B cell (primary cell): ENCODE results near the gene SCN4B. TPM values are rescaled to one million over a fixed set of nuclear protein-coding genes. Genes with fewer than 3 reads are reported as not detected.

ENCODE experiments used
- ATAC-seq: fragments of 200-7000 bp; cut with Tn5 transposase; one replicate; pipeline ENCODE4 v1.10.0; 2021; ENCODE audit warnings: low read depth, mild to moderate bottlenecking, moderate number of reproducible peaks, moderate library complexity
- CTCF ChIA-PET: fragments of 350-600 bp; sonication (Branson Sonifier 250); formaldehyde crosslinking; loops from one replicate; lab custom pipeline; 2021; ENCODE audit warnings: antibody characterized with exemption, inconsistent platforms; lab: Charles Lee
- POLR2A ChIA-PET: fragments of 350-600 bp; sonication (Branson Sonifier 250); formaldehyde crosslinking; loops from one replicate; lab custom pipeline; 2021; ENCODE audit warnings: antibody characterized with exemption; lab: Charles Lee
- DNase-seq: peaks from one replicate; pipeline ENCODE4 v3.0.0; 2013
- H2AFZ ChIP-seq: 2 replicates; pipeline ENCODE4 v1.6.1; 2012; ENCODE audit warnings: mild to moderate bottlenecking, low read depth, low read length; ENCODE audit not compliant: insufficient read depth, poor library complexity, severe bottlenecking
- H3K27ac ChIP-seq, 2 donors: 1 replicate in 1 of 2; 2 replicates in 1 of 2; pipeline ENCODE4 v1.5.1; 2012 to 2013; ENCODE audit warnings: low read length in 2 of 2, mild to moderate bottlenecking in 2 of 2, moderate library complexity in 1 of 2
- H3K27me3 ChIP-seq, 4 experiments: fragments of 200-600 bp in 1 of 4; sonication (generic) in 1 of 4; replicated peaks in 1 of 4; 1 replicate in 2 of 4; 2 replicates in 2 of 4; pipeline versions ENCODE4 v1.6.1 to v1.7.0; 2013 to 2016; ENCODE audit warnings: low read length in 3 of 4, mild to moderate bottlenecking in 2 of 4, mixed read lengths in 1 of 4, moderate library complexity in 1 of 4; ENCODE audit not compliant: insufficient read depth in 4 of 4, control insufficient read depth in 3 of 4; ENCODE audit errors: control extremely low read depth in 1 of 4
- H3K36me3 ChIP-seq, 2 experiments: replicated peaks in 1 of 2; 1 replicate in 1 of 2; 2 replicates in 1 of 2; pipeline versions ENCODE4 v1.6.1 to v1.7.1; 2013; ENCODE audit warnings: low read length in 1 of 2; ENCODE audit not compliant: insufficient read depth in 2 of 2, control insufficient read depth in 1 of 2; ENCODE audit errors: control extremely low read depth in 1 of 2, extremely low read depth in 1 of 2
- H3K4me1 ChIP-seq, 2 donors: fragments of 200-600 bp in 1 of 2; sonication (generic) in 1 of 2; 1 replicate in 1 of 2; 2 replicates in 1 of 2; pipeline versions ENCODE4 v1.5.1 to v1.6.1; 2013 to 2017; ENCODE audit warnings: low read length in 2 of 2; ENCODE audit not compliant: control insufficient read depth in 2 of 2, insufficient read depth in 2 of 2
- H3K4me2 ChIP-seq: replicated peaks from 2 replicates; pipeline ENCODE3; 2012; ENCODE audit warnings: mild to moderate bottlenecking, low read depth, low read length; ENCODE audit not compliant: poor library complexity, severe bottlenecking
- H3K4me3 ChIP-seq, 5 experiments: fragments of 200-600 bp in 1 of 5; sonication (generic) in 1 of 5; 1 replicate in 3 of 5; 2 replicates in 2 of 5; pipeline versions ENCODE4 v1.5.1 to v1.7.0; 2011 to 2016; ENCODE audit warnings: low read length in 4 of 5, mild to moderate bottlenecking in 4 of 5, low read depth in 2 of 5, control low read depth in 1 of 5, moderate library complexity in 1 of 5; ENCODE audit not compliant: insufficient read depth in 1 of 5; ENCODE audit errors: control extremely low read depth in 1 of 5, extremely low read depth in 1 of 5
- H3K79me2 ChIP-seq: fragments of 200-600 bp; sonication (generic); one replicate; pipeline ENCODE4 v1.6.0; 2016; ENCODE audit warnings: low read length; ENCODE audit not compliant: control insufficient read depth, insufficient read depth
- H3K9ac ChIP-seq: fragments of 200-600 bp; sonication (generic); 2 replicates; pipeline ENCODE4 v1.6.1; 2017; ENCODE audit warnings: mild to moderate bottlenecking, low read length, moderate library complexity
- H3K9me3 ChIP-seq, 3 donors: one replicate each; pipeline versions ENCODE4 v1.6.1 to v1.7.1; 2013; ENCODE audit warnings: low read length in 2 of 3; ENCODE audit not compliant: control insufficient read depth in 2 of 3, insufficient read depth in 1 of 3; ENCODE audit errors: control extremely low read depth in 1 of 3
- H4K20me1 ChIP-seq: 2 replicates; pipeline ENCODE4 v1.6.0; 2012; ENCODE audit warnings: mild to moderate bottlenecking, low read length; ENCODE audit not compliant: insufficient read depth, control insufficient read depth, poor library complexity, severe bottlenecking
- H3K27ac Mint-ChIP-seq: one replicate; pipeline ENCODE4 v1.8.0; 2021; ENCODE audit warnings: mixed read lengths
- H3K27me3 Mint-ChIP-seq: one replicate; pipeline ENCODE4 v1.8.0; 2021; ENCODE audit warnings: mixed read lengths
- H3K4me1 Mint-ChIP-seq: one replicate; pipeline ENCODE4 v1.8.0; 2021; ENCODE audit warnings: mixed read lengths
- H3K4me3 Mint-ChIP-seq: one replicate; pipeline ENCODE4 v1.8.0; 2021; ENCODE audit warnings: mixed read lengths
- H3K9me3 Mint-ChIP-seq: one replicate; pipeline ENCODE4 v1.8.0; 2022; ENCODE audit warnings: mixed read lengths; ENCODE audit not compliant: insufficient read depth
- CTCF ChIP-seq: fragments of 200-600 bp; IDR thresholded peaks from one replicate; pipeline ENCODE4 v1.8.0; 2022; ENCODE audit warnings: antibody characterized with exemption, mild to moderate bottlenecking
- EZH2 ChIP-seq: IDR thresholded peaks from 2 replicates; pipeline ENCODE4 v1.6.1; 2012; ENCODE audit warnings: borderline replicate concordance, low read depth, mild to moderate bottlenecking, moderate library complexity, low read length; ENCODE audit not compliant: insufficient read depth, poor library complexity, severe bottlenecking
- WGBS: methylation state at CpG from one replicate; pipeline ENCODE4 v1.1.5; 2013; ENCODE audit warnings: missing lambda C conversion rate; ENCODE audit not compliant: insufficient coverage; 5-methylcytosine and 5-hydroxymethylcytosine counted together
- intact Hi-C: fragments of 100-400 bp; cut with micrococcal nuclease; formaldehyde crosslinking; loops from one replicate; pipeline ENCODE4 v1.10.0; 2022
- polyA plus RNA-seq: library from polyadenylated mRNA; depleted of rRNA; stranded (reverse); fragments of >200 nt; gene quantifications from 2 replicates; pipeline ENCODE4 v1.2.3, GENCODE V29; 2012
- total RNA-seq, 2 donors: library from RNA; stranded (reverse); fragments of 120-200 nt in 1 of 2; gene quantifications; 1 replicate in 1 of 2; 2 replicates in 1 of 2; pipeline versions ENCODE4 v1.2.3 to v1.2.4, GENCODE V29; 2013 to 2022

The SCN4B gene
- total and polyA plus RNA-seq, 2 donors (not counting 1 experiment from before 2014, with no cell fraction given) = not detected

- H3K9me3 Mint-ChIP-seq = no peaks in the 10 kb centered on the region
- H4K20me1 ChIP-seq = no peaks in the 10 kb centered on the region
- ChIA-PET POLR2A (no interaction called here), CTCF (interaction anchor here (8.7 kb wide), 1 partner anchor 29 kb away, joined by 96 read pairs; no protein-coding TSS in a partner anchor)
- H3K27ac ChIP-seq = no peak overlapping the region
- H3K9me3 ChIP-seq = no peaks in the 10 kb centered on the region
- peaks cover 0 to 53% (median 20%) of the 10 kb centered on the region in 4 experiments for H3K27me3 ChIP-seq
- H3K9ac ChIP-seq = no peak overlapping the region
- H3K27ac Mint-ChIP-seq = no peak overlapping the region
- peaks cover 7% of the 10 kb centered on the region for H3K4me1 Mint-ChIP-seq
- H3K27me3 Mint-ChIP-seq = peaks cover 73% of the 10 kb centered on the region
- WGBS = 83% methylated on average over 2 of the region's 2 CpGs
- no peak overlapping the region for H2AFZ ChIP-seq
- H3K4me3 Mint-ChIP-seq = no peak overlapping the region
- H3K4me3 ChIP-seq = no peak overlapping the region
- no peaks in the 10 kb centered on the region for H3K79me2 ChIP-seq
- TF ChIP-seq CTCF = no peak
- no peak for TF ChIP-seq EZH2
- no peaks in the 10 kb centered on the region for H3K36me3 ChIP-seq
- DNase-seq (no peak), ATAC-seq (no peak)
- no peak overlapping the region for H3K4me2 ChIP-seq
- peaks cover 0 to 6% of the 10 kb centered on the region in 2 donors for H3K4me1 ChIP-seq
- intact Hi-C loops = no loop called here
These were observed 10.5 kb downstream of the SCN4B start for GRCh38 chr11:118142081-118142480.

GRCh38 chr11:118139578-118139977 is 13.0 kb downstream of the SCN4B start:
- CTCF ChIA-PET = interaction anchor here (0.6 to 1.1 kb wide), 2 partner anchors 32 to 842 kb away, joined by 3 read pairs; no protein-coding TSS in a partner anchor
- POLR2A ChIA-PET = no interaction called here
- H3K27me3 Mint-ChIP-seq = peaks cover 64% of the 10 kb centered on the region
- Histone ChIP-seq H3K27me3 (peaks cover 0 to 31% (median 9%) of the 10 kb centered on the region in 4 experiments), H3K9me3 (no peaks in the 10 kb centered on the region), H3K79me2 (no peaks in the 10 kb centered on the region), H3K36me3 (no peaks in the 10 kb centered on the region), H3K9ac (no peak overlapping the region), H3K4me1 (no peaks in the 10 kb centered on the region), H2AFZ (no peak overlapping the region), H3K4me2 (no peak overlapping the region), H3K4me3 (no peak overlapping the region), H4K20me1 (no peaks in the 10 kb centered on the region), H3K27ac (no peak overlapping the region)
- no peak overlapping the region for H3K27ac Mint-ChIP-seq
- 60% methylated on average over 1 of the region's 1 CpG for WGBS
- H3K4me1 Mint-ChIP-seq = no peaks in the 10 kb centered on the region
- H3K9me3 Mint-ChIP-seq = no peaks in the 10 kb centered on the region
- intact Hi-C loops = no loop called here
- no peak for ATAC-seq
- TF ChIP-seq CTCF (no peak), EZH2 (no peak)
- DNase-seq = no peak
- H3K4me3 Mint-ChIP-seq = no peak overlapping the region
